HG02798 (cell line): ENCODE results near the gene MCF2L2.
A peak's percentile ranks its signal among the peaks of the same experiment; 100 is the strongest.
"Not testable (repeated sequence)": the region's sequence is repeated elsewhere in the genome, so short reads cannot be mapped to it uniquely, and the experiment has no call there.

Experiments used
- ATAC-seq: cut with Tn5 transposase; IDR thresholded peaks from one replicate; pipeline ENCODE4 v1.9.1; 2021; ENCODE audit warnings: mild to moderate bottlenecking; ENCODE audit not compliant: unreplicated experiment, poor library complexity

Gene MCF2L2

GRCh38 chr3:183188895-183189462, 239.4 kb downstream of the MCF2L2 start:
- peak; percentile 57 for ATAC-seq

DNA sequence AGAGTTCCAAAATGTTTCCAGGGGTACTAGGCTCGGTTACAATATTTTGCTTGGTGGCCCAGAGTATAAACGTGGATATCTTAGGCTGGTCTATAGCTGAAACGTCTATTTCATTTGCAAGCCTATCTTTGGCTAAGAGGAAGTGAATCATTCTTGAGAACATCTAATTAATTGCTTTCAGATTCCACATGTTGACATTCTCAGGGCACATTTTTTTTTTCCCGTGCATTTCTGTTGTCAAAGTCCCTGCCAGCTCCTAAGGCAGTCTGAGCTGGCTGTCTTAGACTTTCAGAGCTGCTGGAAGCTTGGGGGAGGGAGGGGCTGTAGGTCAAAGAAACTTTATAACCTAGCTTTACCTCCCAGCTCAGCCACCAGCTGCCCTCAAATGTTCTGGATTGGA, 242.7 kb downstream of the MCF2L2 start:
- ATAC-seq = no peak

DNA sequence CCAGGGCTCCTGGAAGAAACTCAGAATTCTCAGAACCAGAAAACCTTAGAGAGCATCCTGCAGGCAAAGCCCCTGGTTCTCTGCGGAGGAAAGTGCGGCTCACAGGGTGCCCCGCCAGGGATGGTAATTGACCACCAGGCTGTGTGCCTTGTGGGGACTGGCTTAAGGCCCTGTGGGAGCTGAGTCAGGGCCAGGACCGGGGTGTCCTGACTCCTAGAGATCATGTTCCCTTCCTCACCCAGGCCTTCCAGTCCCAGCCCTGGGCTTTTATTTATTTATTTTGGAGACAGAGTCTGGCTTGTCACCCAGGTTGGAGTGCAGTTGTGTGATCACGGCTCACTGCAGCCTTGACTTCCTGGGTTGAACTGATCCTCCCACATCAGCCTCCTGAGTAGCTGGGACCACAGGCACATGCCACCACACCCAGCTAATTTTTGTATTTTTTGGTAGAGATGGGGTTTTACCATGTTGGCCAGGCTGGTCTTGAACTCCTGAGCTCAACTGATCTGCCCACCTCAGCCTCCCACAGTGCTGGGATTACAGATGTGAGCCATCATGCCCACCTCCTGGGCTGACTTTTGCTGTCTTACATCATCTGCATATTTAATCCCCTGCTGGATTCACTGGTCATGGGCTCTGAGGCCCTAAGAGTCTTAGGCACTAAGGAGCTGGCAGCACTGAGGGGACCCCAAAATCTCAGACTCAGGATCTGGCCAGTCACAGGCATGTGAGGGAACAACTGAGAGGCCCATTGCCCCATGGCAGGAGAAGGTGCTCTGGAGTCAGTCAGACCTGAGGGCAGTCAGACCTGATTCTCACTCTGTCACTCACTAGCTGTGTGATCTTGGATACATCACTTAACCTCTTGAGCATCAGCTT, 245.4 kb downstream of the MCF2L2 start:
- ATAC-seq = no peak

DNA sequence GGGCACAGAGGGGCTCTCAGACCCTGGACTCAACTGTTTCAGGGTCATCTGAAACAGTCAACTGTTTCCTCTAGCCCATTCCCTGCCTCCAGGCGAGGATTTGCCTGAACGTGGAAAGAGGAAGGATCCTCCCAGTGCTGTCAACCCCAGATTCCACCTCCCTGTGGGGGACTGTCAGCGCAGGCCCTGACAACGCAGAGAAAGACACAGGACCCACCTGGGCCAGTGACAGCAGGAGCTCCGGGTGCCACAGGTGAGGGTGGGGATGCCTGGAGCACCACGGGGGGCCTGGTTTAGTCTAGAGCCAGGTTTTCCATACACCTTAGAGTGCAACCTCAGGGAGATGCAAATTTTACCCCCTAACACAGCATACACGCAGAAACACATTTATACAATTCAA, 246.3 kb downstream of the MCF2L2 start:
- ATAC-seq = no peak

DNA sequence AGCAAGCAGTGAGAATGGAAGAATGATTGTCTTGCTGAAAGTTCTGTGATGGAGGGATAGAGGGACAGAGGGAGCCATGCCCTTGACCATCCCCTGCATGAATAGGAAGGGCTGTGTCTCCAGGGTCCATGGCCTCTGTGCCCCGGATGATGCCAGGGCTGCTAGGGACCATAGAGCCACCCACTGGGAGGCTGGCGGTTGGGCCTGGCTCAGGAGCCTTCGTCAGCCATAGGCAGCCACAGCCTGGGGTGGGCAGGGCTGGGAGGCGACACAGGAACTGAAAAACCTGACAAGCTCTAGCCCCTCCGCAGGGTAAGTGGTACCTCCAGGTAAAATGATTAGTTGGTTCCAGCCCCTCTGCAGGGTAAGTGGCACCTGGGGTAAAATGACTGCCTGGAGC, 246.8 kb downstream of the MCF2L2 start:
- no peak for ATAC-seq

- ATAC-seq = no peak
These were observed 247.6 kb downstream of the MCF2L2 start for GRCh38 chr3:183180784-183181295.

- no peak for ATAC-seq
These were observed 248.2 kb downstream of the MCF2L2 start for GRCh38 chr3:183180110-183180783.

DNA sequence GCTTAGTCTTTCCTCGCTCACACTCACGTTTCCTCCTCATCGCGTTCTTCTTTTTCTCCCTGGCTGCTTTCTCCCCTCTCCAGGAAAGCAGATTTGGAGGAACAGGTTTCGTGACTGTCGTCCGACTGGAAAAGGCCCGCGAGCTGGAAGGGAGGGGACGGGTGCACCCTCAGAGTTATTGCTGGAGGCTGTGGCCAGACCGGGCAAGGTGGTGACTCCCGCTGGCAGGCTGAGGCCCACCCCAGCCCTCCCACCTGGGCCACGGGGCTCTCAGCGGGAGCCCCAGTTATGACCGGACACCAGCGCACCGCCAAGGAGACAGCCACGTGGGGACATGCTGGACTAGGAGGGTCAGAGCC, 248.9 kb downstream of the MCF2L2 start:
- not testable (repeated sequence) for ATAC-seq

GRCh38 chr3:183178833-183179549, 249.4 kb downstream of the MCF2L2 start:
- no peak for ATAC-seq

DNA sequence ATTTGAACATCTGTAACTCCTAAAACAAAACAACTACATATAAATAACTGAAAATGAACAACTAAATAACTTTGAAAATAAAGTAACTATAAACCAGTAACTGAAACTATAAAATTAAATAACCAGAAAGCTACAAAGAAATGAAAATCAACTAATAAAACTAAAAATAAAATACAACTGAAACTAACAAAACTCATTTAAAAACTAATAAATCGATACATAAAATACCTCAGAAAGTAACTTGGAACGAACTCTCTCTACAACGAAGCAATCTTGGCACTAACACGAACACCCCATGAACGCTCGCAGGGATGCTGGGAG, 249.9 kb downstream of the MCF2L2 start:
- ATAC-seq = no peak

GRCh38 chr3:183172051-183172639, 256.3 kb downstream of the MCF2L2 start:
- ATAC-seq = no peak

DNA sequence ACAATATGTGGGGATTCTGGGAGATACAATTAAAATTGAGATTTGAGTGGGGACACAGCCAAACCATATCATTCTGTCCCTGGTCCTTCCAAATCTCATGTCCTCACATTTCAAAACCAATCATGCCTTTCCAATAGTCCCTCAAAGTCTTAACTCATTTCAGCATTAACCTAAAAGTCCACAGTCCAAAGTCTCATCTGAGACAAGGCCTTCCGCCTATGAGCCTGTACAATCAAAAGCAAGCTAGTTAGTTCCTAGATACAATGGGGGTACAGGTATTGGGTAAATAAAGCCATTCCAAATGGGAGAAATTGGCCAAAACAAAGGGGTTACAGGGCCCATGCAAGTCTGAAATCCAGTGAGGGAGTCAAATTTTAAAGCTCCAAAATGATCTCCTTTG, 260.4 kb downstream of the MCF2L2 start:
- not testable (repeated sequence) for ATAC-seq

DNA sequence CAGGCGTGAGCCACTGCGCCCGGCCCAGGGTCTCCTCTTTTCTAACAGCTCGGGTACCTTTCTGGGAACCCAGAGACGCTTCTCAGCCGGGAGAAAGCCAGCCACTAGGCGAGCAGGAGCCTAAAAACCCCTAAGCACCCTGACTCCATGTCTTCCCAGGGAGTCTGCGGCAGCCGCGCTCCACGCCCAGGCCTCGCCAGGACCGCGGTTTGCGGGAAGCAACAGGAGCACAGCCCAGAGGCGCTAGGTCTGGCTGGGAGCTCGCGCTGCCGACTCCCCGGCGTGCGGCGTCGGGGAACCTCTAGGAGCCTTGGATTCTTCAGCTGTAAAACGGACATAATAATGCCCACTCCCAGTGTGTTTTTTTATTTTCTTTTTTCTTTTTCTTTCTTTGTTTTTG, 264.9 kb downstream of the MCF2L2 start:
- no peak for ATAC-seq

GRCh38 chr3:183161552-183162336, 266.7 kb downstream of the MCF2L2 start:
- ATAC-seq = peak; percentile 71

- ATAC-seq = no peak
These were observed 267.8 kb downstream of the MCF2L2 start for GRCh38 chr3:183160616-183161015.

DNA sequence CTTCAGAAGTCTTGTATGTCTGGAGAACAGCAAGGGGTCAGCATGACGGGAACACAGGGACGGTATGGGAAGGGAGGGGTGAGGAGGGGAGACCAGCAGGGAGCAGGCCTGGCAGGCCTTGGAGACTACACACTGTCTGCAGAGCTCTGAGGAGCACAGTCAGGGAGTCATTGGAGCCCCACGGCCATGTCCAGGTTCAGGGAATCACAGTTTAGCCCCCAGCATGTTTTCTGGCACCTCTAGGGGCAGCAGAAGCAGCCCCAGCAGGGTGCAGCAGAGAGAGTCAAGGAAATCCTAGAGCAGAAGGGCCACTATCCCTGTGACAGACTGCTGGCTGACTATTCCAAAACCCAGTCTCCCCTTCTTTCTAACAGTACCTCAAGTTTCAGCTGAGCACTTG, 269.1 kb downstream of the MCF2L2 start:
- no peak for ATAC-seq

- peak; percentile 72 for ATAC-seq
These were observed 269.8 kb downstream of the MCF2L2 start for GRCh38 chr3:183158551-183159006.

DNA sequence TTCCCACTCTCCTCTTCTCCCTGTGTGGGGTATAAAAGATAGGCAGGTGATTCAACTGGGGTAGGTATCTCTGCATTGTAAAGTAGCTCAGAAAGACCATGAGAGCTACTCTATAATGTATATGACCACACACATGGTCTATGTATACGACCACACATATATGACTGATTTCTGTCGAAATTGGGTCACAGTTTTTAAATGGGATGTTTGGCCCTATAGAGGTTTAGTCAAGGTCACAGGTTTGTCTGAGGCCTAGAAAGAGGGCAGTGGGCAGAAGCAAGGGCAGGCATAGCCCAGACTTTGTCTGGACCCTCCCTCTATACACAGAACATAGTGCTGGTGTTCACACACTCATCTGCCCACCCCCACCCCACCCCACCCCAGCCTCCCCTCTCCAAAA, 270.3 kb downstream of the MCF2L2 start:
- peak; percentile 23 for ATAC-seq

DNA sequence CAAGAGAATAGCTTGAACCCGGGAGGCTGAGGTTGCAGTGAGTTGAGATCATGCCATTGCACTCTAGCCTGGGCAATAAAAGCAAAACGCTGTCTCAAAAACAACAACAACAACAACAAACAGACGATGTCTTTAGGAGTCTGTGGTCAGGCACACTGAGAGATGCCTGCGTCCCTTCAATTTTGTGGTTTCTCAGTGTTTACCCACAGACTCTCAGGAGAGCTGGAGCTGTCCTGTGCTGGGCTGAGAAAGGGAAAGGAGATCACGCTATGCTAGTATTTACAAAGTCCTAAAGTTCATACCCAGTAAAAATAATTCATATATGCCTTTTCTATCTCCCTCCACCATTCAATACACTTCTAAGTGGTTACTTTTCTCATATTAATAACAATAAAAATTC, 272.2 kb downstream of the MCF2L2 start:
- no peak for ATAC-seq

GRCh38 chr3:183155499-183155898, 272.9 kb downstream of the MCF2L2 start:
- ATAC-seq = no peak
